HCT116 (cell line): ENCODE results near the gene ZCWPW2. TPM values are rescaled to one million over a fixed set of nuclear protein-coding genes. Genes with fewer than 3 reads are reported as not detected.
A peak's percentile ranks its signal among the peaks of the same experiment; 100 is the strongest.

ENCODE experiments used
- ATAC-seq: fragments of 200-7000 bp; cut with Tn5 transposase; 2 replicates; pipeline ENCODE4 v1.9.1; 2020; ENCODE audit warnings: mild to moderate bottlenecking, moderate library complexity
- BruUV-seq: library from RNA; stranded (reverse); fragments of 400-500 nt; replicated peaks from 2 replicates; lab custom pipeline; 2021; lab: Mats Ljungman, UMichigan
- CTCF ChIA-PET: fragments of 300-600 bp; sonication (Branson Sonifier 250); formaldehyde crosslinking; loops from one replicate; lab custom pipeline; 2021; ENCODE audit warnings: antibody characterized with exemption; lab: Charles Lee
- POLR2A ChIA-PET: fragments of 300-600, 350-600 bp; sonication (Branson Sonifier 250); formaldehyde crosslinking; loops from one replicate; lab custom pipeline; 2021; ENCODE audit warnings: antibody characterized with exemption; lab: Charles Lee
- RAD21 ChIA-PET, 2 experiments: fragments of 300-600 bp; sonication (Branson Sonifier 250); formaldehyde crosslinking; loops; one replicate each; lab custom pipeline; 2023; ENCODE audit warnings: low total read pairs in 2 of 2; ENCODE audit not compliant: uncharacterized antibody in 2 of 2, unreplicated experiment in 2 of 2, low non-redundant PET in 1 of 2; lab: Charles Lee
- DNase-seq: peaks from one replicate; pipeline ENCODE4 v3.0.0-alpha.2; 2010; ENCODE audit warnings: low read depth, low spot score
- H2AFZ ChIP-seq: fragments of 200-600 bp; shearing (Covaris generic), sonication (generic); 2 replicates; pipeline ENCODE4 v1.6.1; 2017; ENCODE audit warnings: low read depth, mixed run types, mixed read lengths, antibody characterized with exemption, low read length; ENCODE audit not compliant: poor library complexity, severe bottlenecking
- H3K27ac ChIP-seq: 2 replicates; pipeline ENCODE4 v1.5.1; 2012; ENCODE audit warnings: low read depth, low read length
- H3K27me3 ChIP-seq: fragments of 200-600 bp; sonication (generic); 2 replicates; pipeline ENCODE4 v1.6.1; 2016; ENCODE audit warnings: mixed run types, low read length, mixed read lengths; ENCODE audit not compliant: insufficient read depth
- H3K36me3 ChIP-seq, 2 experiments: fragments of 200-500 bp in 1 of 2; fragments of 200-600 bp in 1 of 2; sonication (Bioruptor generic) in 1 of 2; sonication (generic) in 1 of 2; 2 replicates each; pipeline versions ENCODE4 v1.5.1 to v1.6.1; 2014 to 2016; ENCODE audit warnings: low read length in 2 of 2, inconsistent platforms in 1 of 2, mixed read lengths in 1 of 2, mixed run types in 1 of 2; ENCODE audit not compliant: insufficient read depth in 2 of 2, control insufficient read depth in 1 of 2
- H3K4me1 ChIP-seq, 2 experiments: fragments of 200-600 bp in 1 of 2; sonication (generic) in 1 of 2; 2 replicates each; pipeline versions ENCODE4 v1.5.1 to v1.6.1; 2012 to 2017; ENCODE audit warnings: low read length in 2 of 2, inconsistent platforms in 1 of 2, mild to moderate bottlenecking in 1 of 2, mixed read lengths in 1 of 2, mixed run types in 1 of 2, moderate library complexity in 1 of 2; ENCODE audit not compliant: insufficient read depth in 2 of 2, control insufficient read depth in 1 of 2
- H3K4me2 ChIP-seq: fragments of 200-600 bp; sonication (generic); 2 replicates; pipeline ENCODE4 v1.6.1; 2017; ENCODE audit warnings: mixed run types, low read length, mixed read lengths
- H3K4me3 ChIP-seq, 2 experiments: fragments of 200-600 bp in 1 of 2; sonication (generic) in 1 of 2; replicated peaks in 1 of 2; 2 replicates each; pipeline ENCODE4 v1.5.1; 2011 to 2016; ENCODE audit warnings: low read length in 2 of 2, control low read depth in 1 of 2, low read depth in 1 of 2, mild to moderate bottlenecking in 1 of 2, mixed read lengths in 1 of 2, mixed run types in 1 of 2
- H3K79me2 ChIP-seq: fragments of 200-600 bp; sonication (generic); 2 replicates; pipeline ENCODE4 v1.6.1; 2017; ENCODE audit warnings: mild to moderate bottlenecking, mixed run types, low read length, moderate library complexity, mixed read lengths; ENCODE audit not compliant: insufficient read depth
- H3K9ac ChIP-seq: fragments of 200-600 bp; sonication (generic); 2 replicates; pipeline ENCODE4 v1.6.1; 2016; ENCODE audit warnings: low read length, mixed read lengths
- H3K9me2 ChIP-seq: fragments of 200-600 bp; sonication (generic), shearing (Covaris generic); 2 replicates; pipeline ENCODE4 v1.6.1; 2017; ENCODE audit warnings: mixed run types, mild to moderate bottlenecking, moderate library complexity; ENCODE audit not compliant: insufficient read depth
- H3K9me3 ChIP-seq, 2 experiments: fragments of 200-500 bp in 1 of 2; fragments of 200-600 bp in 1 of 2; sonication (Bioruptor generic) in 1 of 2; sonication (generic) in 1 of 2; 2 replicates each; pipeline ENCODE4 v1.6.1; 2014 to 2017; ENCODE audit warnings: low read length in 2 of 2, mixed read lengths in 2 of 2, inconsistent platforms in 1 of 2, low read depth in 1 of 2, mild to moderate bottlenecking in 1 of 2, mixed run types in 1 of 2, moderate library complexity in 1 of 2; ENCODE audit not compliant: control insufficient read depth in 1 of 2, insufficient read depth in 1 of 2
- H4K20me1 ChIP-seq: fragments of 200-600 bp; sonication (generic), shearing (Covaris generic); 2 replicates; pipeline ENCODE4 v1.6.1; 2017; ENCODE audit warnings: mixed run types, mild to moderate bottlenecking, moderate library complexity; ENCODE audit not compliant: insufficient read depth
- MAX ChIP-seq: IDR thresholded peaks from 2 replicates; pipeline ENCODE4 v1.6.1; 2012
- RAD21 ChIP-seq: IDR thresholded peaks from 2 replicates; pipeline ENCODE4 v1.6.1; 2012; ENCODE audit warnings: low read depth, mild to moderate bottlenecking
- ZBTB33 ChIP-seq: IDR thresholded peaks from 2 replicates; pipeline ENCODE4 v1.6.1; 2011; ENCODE audit warnings: mild to moderate bottlenecking, low read length, moderate library complexity; ENCODE audit not compliant: insufficient replicate concordance; ENCODE audit errors: extremely low read depth
- intact Hi-C: fragments of 100-400 bp; cut with micrococcal nuclease; formaldehyde crosslinking; loops from 2 replicates; pipeline ENCODE4 v1.10.0; 2022
- total RNA-seq: library from RNA; stranded (reverse); gene quantifications from one replicate; pipeline ENCODE4 v1.2.1, GENCODE V29; 2021; ENCODE audit not compliant: unreplicated experiment
- TF ChIP-seq, protein P1 (sequence below), 3 experiments: fragments of 200-600 bp in 1 of 3; sonication (generic) in 1 of 3; IDR thresholded peaks in 2 of 3; conservative IDR thresholded peaks in 1 of 3; 2 replicates each; pipeline ENCODE4 v1.5.1; 2012 to 2017; ENCODE audit warnings: low read depth in 2 of 3, low read length in 2 of 3, antibody characterized with exemption in 1 of 3, borderline replicate concordance in 1 of 3, control low read depth in 1 of 3, mild to moderate bottlenecking in 1 of 3, mixed read lengths in 1 of 3, mixed run types in 1 of 3, moderate library complexity in 1 of 3; ENCODE audit not compliant: insufficient read depth in 1 of 3

ZCWPW2 gene
- total RNA-seq, 1 experiment from 2014 or later: 1.1 TPM

GRCh38 chr3:28334552-28334951, 14.0 kb upstream of the ZCWPW2 start:
- ATAC-seq (no peak), DNase-seq (no peak)
- Histone ChIP-seq H3K27ac (no peak overlapping the region), H4K20me1 (no peaks in the 10 kb centered on the region), H3K9ac (no peak overlapping the region), H3K79me2 (no peaks in the 10 kb centered on the region), H3K4me3 (no peak overlapping the region), H3K36me3 (peaks cover 7 to 22% of the 10 kb centered on the region in 2 experiments; a peak in 3 of 4 replicates), H3K27me3 (no peaks in the 10 kb centered on the region), H3K9me3 (no peaks in the 10 kb centered on the region), H2AFZ (no peak overlapping the region), H3K4me1 (no peaks in the 10 kb centered on the region), H3K4me2 (no peak overlapping the region), H3K9me2 (no peaks in the 10 kb centered on the region)
- TF ChIP-seq ZBTB33 (no peak), RAD21 (peak; percentile 25; the same call in 1 of the 2 replicates), MAX (no peak)
- TF ChIP-seq, protein P1, sequence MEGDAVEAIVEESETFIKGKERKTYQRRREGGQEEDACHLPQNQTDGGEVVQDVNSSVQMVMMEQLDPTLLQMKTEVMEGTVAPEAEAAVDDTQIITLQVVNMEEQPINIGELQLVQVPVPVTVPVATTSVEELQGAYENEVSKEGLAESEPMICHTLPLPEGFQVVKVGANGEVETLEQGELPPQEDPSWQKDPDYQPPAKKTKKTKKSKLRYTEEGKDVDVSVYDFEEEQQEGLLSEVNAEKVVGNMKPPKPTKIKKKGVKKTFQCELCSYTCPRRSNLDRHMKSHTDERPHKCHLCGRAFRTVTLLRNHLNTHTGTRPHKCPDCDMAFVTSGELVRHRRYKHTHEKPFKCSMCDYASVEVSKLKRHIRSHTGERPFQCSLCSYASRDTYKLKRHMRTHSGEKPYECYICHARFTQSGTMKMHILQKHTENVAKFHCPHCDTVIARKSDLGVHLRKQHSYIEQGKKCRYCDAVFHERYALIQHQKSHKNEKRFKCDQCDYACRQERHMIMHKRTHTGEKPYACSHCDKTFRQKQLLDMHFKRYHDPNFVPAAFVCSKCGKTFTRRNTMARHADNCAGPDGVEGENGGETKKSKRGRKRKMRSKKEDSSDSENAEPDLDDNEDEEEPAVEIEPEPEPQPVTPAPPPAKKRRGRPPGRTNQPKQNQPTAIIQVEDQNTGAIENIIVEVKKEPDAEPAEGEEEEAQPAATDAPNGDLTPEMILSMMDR (IDR thresholded peaks at IDR 0.05 in 2 of 3, conservative IDR thresholded peaks at IDR 0.05 in 1 of 3; ENCODE audit: borderline replicate concordance in 1 of 3, insufficient read depth in 1 of 3, low read depth in 2 of 3, low read length in 2 of 3): peak; percentile 3 to 42 (median 7); a peak in 3 of 6 replicates
- intact Hi-C loops: no loop called here
- ChIA-PET POLR2A (no interaction called here), RAD21 (no interaction called here), CTCF (interaction anchor here (1.6 kb wide), 1 partner anchor 623 kb away, joined by 4 read pairs; no protein-coding TSS in a partner anchor)
- no TSS peak for BruUV-seq
